HG02943 (cell line): ENCODE measurements around the gene BEAN1.

ENCODE experiments used
- ATAC-seq: cut with Tn5 transposase; IDR thresholded peaks from one replicate; pipeline ENCODE4 v1.9.1; 2021; ENCODE audit warnings: mild to moderate bottlenecking, low read depth, moderate library complexity; ENCODE audit not compliant: unreplicated experiment

The BEAN1 gene

GRCh38 chr16:66391726-66392670 lies 35.1 kb upstream of the BEAN1 start:
- ATAC-seq: no peak

- no peak for ATAC-seq
These were observed 31.1 kb upstream of the BEAN1 start for GRCh38 chr16:66395806-66396555.

DNA sequence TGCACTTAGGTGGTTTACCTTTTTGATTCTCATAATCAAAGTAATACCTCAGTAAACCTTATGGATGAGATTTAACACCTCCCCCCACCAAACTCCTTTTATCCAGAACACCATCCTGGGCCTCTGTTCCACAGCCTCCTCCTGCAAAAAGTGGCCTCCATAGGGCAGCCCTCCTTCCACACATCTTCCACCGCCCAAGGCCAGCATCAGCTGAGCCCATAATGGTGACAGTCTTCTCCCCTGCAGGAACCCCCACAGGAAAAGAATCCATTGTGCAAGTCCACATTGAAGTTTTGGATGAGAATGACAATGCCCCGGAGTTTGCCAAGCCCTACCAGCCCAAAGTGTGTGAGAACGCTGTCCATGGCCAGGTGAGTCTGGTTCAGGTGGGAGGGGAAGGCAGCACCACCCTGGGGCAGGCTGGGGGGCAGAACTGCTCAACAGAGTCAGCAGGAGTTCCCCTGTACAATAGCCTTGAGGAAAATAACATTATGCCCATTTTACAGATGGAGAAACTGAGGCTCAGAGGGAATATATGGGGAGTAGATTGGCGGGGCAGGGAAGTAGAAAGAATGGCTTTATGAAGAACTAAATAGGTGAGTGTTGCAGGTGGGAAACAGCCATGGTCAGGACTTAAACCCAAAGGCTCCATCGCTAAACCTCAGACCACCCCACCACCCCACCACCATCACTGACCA lies 29.2 kb upstream of the BEAN1 start:
- ATAC-seq: no peak

DNA sequence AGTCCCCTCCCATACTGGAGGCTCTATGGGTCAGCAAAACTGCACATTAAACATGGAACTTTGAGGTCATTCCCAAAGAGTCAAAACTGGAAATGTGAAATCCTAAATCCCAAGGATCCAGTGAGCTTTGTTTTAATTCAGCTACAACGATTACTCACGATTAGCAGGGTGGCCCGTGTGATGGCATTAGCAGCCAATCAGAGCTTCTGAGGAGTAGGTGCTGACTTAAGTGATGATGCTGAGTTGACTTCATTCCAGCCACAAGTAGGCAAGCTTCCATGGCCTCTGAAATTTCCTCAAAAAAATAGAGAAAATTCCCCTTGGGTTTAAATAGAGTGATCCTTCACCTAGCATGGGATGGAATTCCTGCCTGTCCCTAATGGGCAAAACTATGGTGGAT lies 28.1 kb upstream of the BEAN1 start:
- ATAC-seq: no peak

GRCh38 chr16:66399930-66400329 lies 27.2 kb upstream of the BEAN1 start:
- no peak for ATAC-seq

DNA sequence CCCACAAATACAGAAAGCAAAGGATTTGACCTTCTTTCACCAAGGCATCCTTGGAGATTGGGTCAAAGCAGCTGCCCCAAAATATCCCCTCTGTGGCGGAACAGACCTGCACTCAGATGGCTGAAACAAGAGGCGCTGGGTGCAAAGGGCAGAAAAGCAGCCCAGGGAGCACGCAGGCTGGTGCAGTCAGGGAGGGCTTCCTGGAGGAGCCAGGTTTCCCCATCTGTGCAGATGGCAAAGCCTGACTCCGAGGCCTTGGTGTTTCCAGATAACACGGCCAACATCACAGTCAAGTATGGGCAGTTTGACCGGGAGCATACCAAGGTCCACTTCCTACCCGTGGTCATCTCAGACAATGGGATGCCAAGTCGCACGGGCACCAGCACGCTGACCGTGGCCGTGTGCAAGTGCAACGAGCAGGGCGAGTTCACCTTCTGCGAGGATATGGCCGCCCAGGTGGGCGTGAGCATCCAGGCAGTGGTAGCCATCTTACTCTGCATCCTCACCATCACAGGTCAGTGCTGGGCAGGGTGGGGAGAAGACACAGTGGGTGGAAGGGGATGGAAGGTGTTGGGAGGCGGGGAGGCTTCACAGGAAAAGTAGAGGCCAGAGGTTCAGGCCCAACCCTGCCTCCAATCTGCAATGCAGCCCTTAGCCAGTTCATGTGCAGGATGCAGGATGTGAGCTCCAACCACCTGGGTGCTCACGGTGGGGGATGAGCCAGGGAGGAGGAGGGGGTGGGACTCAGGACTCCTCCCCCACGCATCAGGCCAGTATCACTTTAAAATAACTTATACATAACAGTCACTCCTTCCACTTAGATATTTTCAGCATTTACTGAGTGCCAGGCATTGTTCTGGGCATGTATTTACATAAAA lies 26.4 kb upstream of the BEAN1 start:
- ATAC-seq: no peak

DNA sequence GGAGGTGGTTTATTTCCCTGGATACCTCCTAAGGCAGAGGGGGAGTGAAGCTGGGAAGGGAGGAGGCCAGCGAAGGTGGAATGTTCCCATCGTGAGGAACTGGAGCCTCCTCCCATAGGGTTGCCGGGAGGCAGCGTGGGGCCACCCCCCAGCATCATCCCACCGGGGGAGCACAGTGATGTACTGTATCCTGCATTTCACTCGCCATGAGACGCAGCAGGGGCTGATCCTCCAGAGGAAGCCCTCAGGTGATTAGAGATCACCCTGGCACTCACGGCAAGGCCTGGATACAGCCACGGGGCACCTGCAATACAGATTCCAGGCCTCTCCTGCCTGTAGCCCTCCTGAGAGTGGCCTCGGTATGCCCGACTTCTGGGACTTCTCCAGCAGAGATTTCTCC lies 25.5 kb upstream of the BEAN1 start:
- no peak for ATAC-seq

DNA sequence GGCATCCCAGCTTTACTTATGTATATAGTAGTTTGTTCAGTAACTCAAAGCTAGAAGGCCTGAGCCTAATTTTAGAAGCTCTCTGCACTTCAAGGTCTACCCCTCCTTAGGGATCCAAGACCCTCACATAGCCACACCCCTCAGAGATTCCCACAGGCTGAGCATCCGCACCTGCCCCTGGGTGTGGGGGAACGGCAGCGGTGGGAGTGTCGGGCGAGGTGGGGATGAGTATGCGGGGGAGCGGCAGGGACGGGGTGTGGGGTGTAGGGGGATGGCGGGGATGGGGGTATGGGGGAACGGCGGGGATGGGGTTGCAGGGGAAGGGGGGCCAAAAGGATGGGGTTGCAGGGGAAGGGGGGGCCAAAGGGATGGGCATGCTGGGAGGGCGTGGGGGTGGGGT lies 24.9 kb upstream of the BEAN1 start:
- no peak for ATAC-seq

GRCh38 chr16:66402591-66403230 lies 24.4 kb upstream of the BEAN1 start:
- ATAC-seq: no peak

DNA sequence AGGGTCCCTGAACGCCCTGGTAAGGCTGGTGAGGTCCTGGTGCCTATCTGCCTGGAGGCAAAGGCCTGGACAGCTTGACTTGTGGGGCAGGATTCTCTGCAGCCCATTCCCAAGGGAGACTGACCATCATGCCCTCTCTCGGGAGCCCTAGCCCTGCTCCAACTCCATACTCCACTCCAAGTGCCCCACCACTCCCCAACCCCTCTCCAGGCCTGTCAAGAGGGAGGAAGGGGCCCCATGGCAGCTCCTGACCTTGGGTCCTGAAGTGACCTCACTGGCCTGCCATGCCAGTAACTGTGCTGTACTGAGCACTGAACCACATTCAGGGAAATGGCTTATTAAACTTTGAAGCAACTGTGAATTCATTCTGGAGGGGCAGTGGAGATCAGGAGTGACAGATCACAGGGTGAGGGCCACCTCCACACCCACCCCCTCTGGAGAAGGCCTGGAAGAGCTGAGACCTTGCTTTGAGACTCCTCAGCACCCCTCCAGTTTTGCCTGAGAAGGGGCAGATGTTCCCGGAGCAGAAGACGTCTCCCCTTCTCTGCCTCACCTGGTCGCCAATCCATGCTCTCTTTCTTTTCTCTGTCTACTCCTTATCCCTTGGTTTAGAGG lies 23.5 kb upstream of the BEAN1 start:
- ATAC-seq: no peak

- ATAC-seq: no peak
These were observed 21.9 kb upstream of the BEAN1 start for GRCh38 chr16:66405057-66405783.

DNA sequence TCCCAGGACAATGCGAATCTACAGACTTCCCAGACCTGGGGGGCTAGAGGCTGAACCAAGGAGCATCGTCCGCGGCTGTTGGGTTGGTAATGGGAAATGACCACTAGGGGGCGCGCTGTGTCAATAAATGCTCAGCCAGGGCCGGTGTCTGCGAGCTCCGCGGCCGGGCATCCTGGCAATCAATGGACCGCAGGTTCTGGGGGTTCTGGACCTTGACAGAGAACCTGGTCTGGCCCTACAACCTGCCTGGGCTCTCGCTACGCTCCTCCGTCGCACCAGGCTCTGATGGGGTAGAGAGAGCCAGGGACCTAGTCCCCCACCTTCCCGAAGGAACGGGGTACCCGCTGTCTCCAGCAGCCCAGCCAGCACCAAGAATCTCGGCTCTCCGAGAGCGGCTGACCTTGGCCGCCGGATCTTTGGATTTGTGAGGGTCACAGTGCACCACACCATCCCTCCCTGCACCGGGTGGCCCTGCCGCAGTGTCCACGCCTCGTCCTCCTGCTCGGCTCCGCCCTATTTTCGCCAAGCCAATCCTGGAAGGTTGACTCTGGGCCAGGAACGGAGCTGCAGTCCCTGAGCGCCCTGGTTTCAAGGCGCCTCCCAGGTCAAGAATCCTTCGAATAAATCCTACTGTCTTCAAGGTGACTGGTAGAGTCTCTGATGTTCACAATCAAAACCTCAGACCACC lies 20.4 kb upstream of the BEAN1 start:
- no peak for ATAC-seq

- no peak for ATAC-seq
These were observed 18.7 kb upstream of the BEAN1 start for GRCh38 chr16:66408163-66409048.

GRCh38 chr16:66409156-66409555 lies 17.9 kb upstream of the BEAN1 start:
- ATAC-seq: no peak

GRCh38 chr16:66412182-66412581 lies 14.9 kb upstream of the BEAN1 start:
- no peak for ATAC-seq

GRCh38 chr16:66414891-66415290 lies 12.2 kb upstream of the BEAN1 start:
- ATAC-seq: no peak

DNA sequence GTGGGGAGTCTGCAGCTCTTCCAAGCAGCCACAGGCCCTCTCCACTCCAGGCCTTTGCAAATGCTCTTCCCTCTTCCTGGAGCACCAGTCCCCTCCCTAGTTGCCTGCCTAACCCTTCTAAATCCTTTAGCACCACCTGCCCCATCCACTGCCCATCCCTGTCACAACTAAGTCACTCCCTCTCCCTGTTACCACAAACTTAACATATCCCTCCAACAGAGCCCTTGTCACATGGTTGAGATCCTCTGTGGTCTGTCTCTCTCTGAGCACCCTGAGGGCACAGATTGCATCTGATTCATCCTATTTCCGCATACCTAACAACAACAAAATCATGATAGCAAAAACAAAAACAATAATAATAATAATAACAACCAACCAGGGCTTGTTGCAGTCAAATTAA lies 11.0 kb upstream of the BEAN1 start:
- no peak for ATAC-seq
